ENCODE results near the gene DHX9.

DHX9 gene

GRCh38 chr1:182839209-182840066 is at the start of gene DHX9:
Gene DHX9 (plus strand): TSS chr1:182839347. CDS start chr1:182842567, 3,220 bp downstream.
- peak; percentile 25 to 40 (median 34) for TF ChIP-seq CTCF (IDR thresholded peaks at IDR 0.05; ENCODE audit: unreplicated experiment in 3 of 3)
- Mint-ChIP-seq H3K4me1 (peaks cover 43% of the 10 kb centered on the region), H3K36me3 (ENCODE audit: low read depth) (peaks cover 33% of the 10 kb centered on the region), H3K27ac (peak within 1 kb of the TSS; percentile 92 to 99 (median 97)), H3K9me3 (no peaks in the 10 kb centered on the region), H3K4me3 (peak within 1 kb of the TSS; percentile 96 to 98 (median 96)), H3K27me3 (ENCODE audit: low read depth) (no peaks in the 10 kb centered on the region)

- TF ChIP-seq CTCF (IDR thresholded peaks at IDR 0.05; ENCODE audit: unreplicated experiment in 3 of 3): no peak
Measured at GRCh38 chr1:182791281-182792179, 47.6 kb upstream of the DHX9 start.

DNA sequence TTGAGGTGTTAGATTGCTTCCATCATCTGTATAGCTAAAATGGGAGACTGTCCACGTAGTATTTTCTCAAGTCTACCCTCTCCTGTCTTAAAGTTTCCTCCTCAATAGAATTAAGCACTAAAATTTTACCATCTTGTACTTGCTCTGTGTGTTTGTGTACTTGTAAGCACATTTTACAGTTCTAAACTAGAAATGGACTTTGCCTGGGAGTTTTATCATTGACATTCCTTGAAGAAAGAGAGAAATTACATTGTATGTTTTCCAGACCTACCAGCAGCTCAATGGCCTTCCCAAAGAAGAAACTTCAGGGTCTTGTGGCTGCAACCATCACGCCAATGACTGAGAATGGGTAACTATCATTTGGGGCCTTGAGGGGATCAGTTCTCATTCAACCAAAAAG is 45.1 kb upstream of the DHX9 start:
- no peaks in the 10 kb centered on the region for H3K36me3 Mint-ChIP-seq (ENCODE audit: low read depth)
- no peak overlapping the region for H3K4me3 Mint-ChIP-seq
- no peak overlapping the region for H3K27ac Mint-ChIP-seq
- TF ChIP-seq CTCF (IDR thresholded peaks at IDR 0.05; ENCODE audit: unreplicated experiment in 3 of 3): no peak
- H3K4me1 Mint-ChIP-seq: peaks cover 1% of the 10 kb centered on the region
- no peaks in the 10 kb centered on the region for H3K9me3 Mint-ChIP-seq
- H3K27me3 Mint-ChIP-seq (ENCODE audit: low read depth): peaks cover 18% of the 10 kb centered on the region

More at GRCh38 chr1:182791281-182792179, 47.6 kb upstream of the DHX9 start:
- peaks cover 40% of the 10 kb centered on the region for H3K27me3 Mint-ChIP-seq (ENCODE audit: low read depth)
- H3K36me3 Mint-ChIP-seq (ENCODE audit: low read depth): no peaks in the 10 kb centered on the region
- H3K9me3 Mint-ChIP-seq: no peaks in the 10 kb centered on the region
- peak overlapping the region; percentile 17 to 40 (median 22) for H3K4me3 Mint-ChIP-seq
- no peak overlapping the region for H3K27ac Mint-ChIP-seq
- peaks cover 4% of the 10 kb centered on the region for H3K4me1 Mint-ChIP-seq

DNA sequence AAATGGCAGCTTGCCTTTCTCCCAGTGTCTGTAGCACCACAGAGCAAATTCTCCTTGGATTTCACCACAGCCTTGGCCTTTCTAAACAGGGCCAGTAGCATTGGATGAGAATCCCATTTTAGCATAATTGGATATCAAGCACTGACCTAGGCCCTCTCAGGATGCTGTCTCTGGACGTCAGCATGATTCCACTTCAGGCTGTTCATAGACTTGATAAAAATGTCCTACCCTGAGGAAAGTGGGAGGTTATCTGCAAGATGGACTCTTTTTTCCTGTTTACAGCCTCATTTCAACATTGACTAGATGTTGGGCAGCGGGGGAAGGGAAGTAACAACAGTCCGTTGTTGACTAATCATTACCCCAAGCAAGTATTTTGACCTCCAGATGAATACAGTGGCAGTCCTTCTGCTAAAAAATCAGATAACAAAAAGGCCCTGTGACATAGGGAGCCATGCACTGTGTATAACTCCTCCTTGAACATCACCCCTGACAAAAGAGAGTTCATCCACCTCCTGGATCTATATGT is 44.4 kb upstream of the DHX9 start:
- H3K27ac Mint-ChIP-seq: no peak overlapping the region
- no peak for TF ChIP-seq CTCF (IDR thresholded peaks at IDR 0.05; ENCODE audit: unreplicated experiment in 3 of 3)
- H3K27me3 Mint-ChIP-seq (ENCODE audit: low read depth): peaks cover 14% of the 10 kb centered on the region
- no peaks in the 10 kb centered on the region for H3K4me1 Mint-ChIP-seq
- H3K4me3 Mint-ChIP-seq: no peak overlapping the region
- H3K36me3 Mint-ChIP-seq (ENCODE audit: low read depth): no peaks in the 10 kb centered on the region
- H3K9me3 Mint-ChIP-seq: no peaks in the 10 kb centered on the region

- H3K4me1 Mint-ChIP-seq: no peaks in the 10 kb centered on the region
- H3K9me3 Mint-ChIP-seq: no peaks in the 10 kb centered on the region
- no peaks in the 10 kb centered on the region for H3K36me3 Mint-ChIP-seq (ENCODE audit: low read depth)
- peaks cover 9% of the 10 kb centered on the region for H3K27me3 Mint-ChIP-seq (ENCODE audit: low read depth)
- TF ChIP-seq CTCF (IDR thresholded peaks at IDR 0.05; ENCODE audit: unreplicated experiment in 3 of 3): no peak
- no peak overlapping the region for H3K27ac Mint-ChIP-seq
- H3K4me3 Mint-ChIP-seq: no peak overlapping the region
Measured at GRCh38 chr1:182795563-182796228, 43.5 kb upstream of the DHX9 start.

Measured in nephron (organoid).